GM10266 (cell line): ENCODE measurements around the gene AP2M1.

ENCODE experiments used
- DNase-seq: peaks from one replicate; pipeline ENCODE4 v3.0.0; 2012; ENCODE audit errors: extremely low spot score
- CTCF ChIP-seq: IDR thresholded peaks from 2 replicates; pipeline ENCODE4 v1.5.1; 2012; ENCODE audit warnings: mild to moderate bottlenecking, low read depth; ENCODE audit not compliant: control insufficient read depth, insufficient read depth; ENCODE audit errors: missing control alignments

AP2M1 gene

GRCh38 chr3:184188080-184188479, 13.4 kb downstream of the AP2M1 start:
- no peak for TF ChIP-seq CTCF
- DNase-seq = no peak

GRCh38 chr3:184189421-184189820, 14.8 kb downstream of the AP2M1 start:
- no peak for TF ChIP-seq CTCF
- DNase-seq = no peak

- no peak for DNase-seq
- TF ChIP-seq CTCF = no peak
Measured at GRCh38 chr3:184192889-184193288, 18.2 kb downstream of the AP2M1 start.

- no peak for TF ChIP-seq CTCF
- no peak for DNase-seq
Measured at GRCh38 chr3:184193991-184194539, 19.4 kb downstream of the AP2M1 start.

- no peak for DNase-seq
- no peak for TF ChIP-seq CTCF
Measured at GRCh38 chr3:184196536-184196935, 21.9 kb downstream of the AP2M1 start.

- no peak for DNase-seq
- TF ChIP-seq CTCF = no peak
Measured at GRCh38 chr3:184198509-184198908, 23.9 kb downstream of the AP2M1 start.

- no peak for TF ChIP-seq CTCF
- no peak for DNase-seq
Measured at GRCh38 chr3:184200825-184201224, 26.2 kb downstream of the AP2M1 start.

GRCh38 chr3:184203526-184203925, 28.9 kb downstream of the AP2M1 start:
- no peak for DNase-seq
- no peak for TF ChIP-seq CTCF
